Vagina (tissue), 1 donor: ENCODE results near the gene HEPHL1. TPM values are rescaled to one million over a fixed set of nuclear protein-coding genes. Genes with fewer than 3 reads are reported as not detected.

Experiments used
- small RNA-seq: library from RNA; depleted of rRNA; stranded (forward); fragments of <200 nt; gene quantifications from one replicate; pipeline ENCODE3, GENCODE V24; 2016
- total RNA-seq: library from RNA; depleted of rRNA; stranded (reverse); fragments of >200 nt; gene quantifications from one replicate; pipeline ENCODE4 v1.2.3, GENCODE V29; 2016

The HEPHL1 gene
- total RNA-seq, 1 donor from 2014 or later: 1.7 TPM

Small RNA genes lying within 50 kb of the gene (small RNA-seq; reads per million reads assigned to genes)
- gene AP002795.1: not detected

Other genes with a start within 250 kb of the HEPHL1 start
- 29.0 TPM for gene MED17, start 237.1 kb upstream of the HEPHL1 start, total RNA-seq
- gene VSTM5, start 170.7 kb upstream of the HEPHL1 start, total RNA-seq: not detected
- gene PANX1, start 107.5 kb downstream of the HEPHL1 start, total RNA-seq: 18.9 TPM